HepG2 (cell line): ENCODE data around the gene PTGES. TPM values are rescaled to one million over a fixed set of nuclear protein-coding genes. Genes with fewer than 3 reads are reported as not detected.

Experiments
- ATAC-seq: fragments of 200-7000 bp; cut with Tn5 transposase; 3 replicates; pipeline ENCODE4 v1.9.1; 2020; ENCODE audit warnings: mild to moderate bottlenecking, moderate library complexity
- BruUV-seq: library from RNA; stranded (reverse); fragments of 400-500 nt; replicated peaks from 2 replicates; lab custom pipeline; 2021; lab: Mats Ljungman, UMichigan
- CTCF ChIA-PET: fragments of 300-600 bp; formaldehyde crosslinking; extraction: SDS; loops from one replicate; lab custom pipeline; 2021; ENCODE audit warnings: low total read pairs, inconsistent platforms, low intra/inter-chr PET ratio; lab: Yijun Ruan, JAX
- POLR2A ChIA-PET: fragments of 350-600 bp; sonication (Branson Sonifier 250); formaldehyde crosslinking; loops from one replicate; lab custom pipeline; 2020; ENCODE audit warnings: antibody characterized with exemption, inconsistent platforms; lab: Yijun Ruan, JAX
- DNase-seq: peaks from one replicate; pipeline ENCODE4 v3.0.0-alpha.2; 2015; ENCODE audit warnings: low spot score
- FAIRE-seq: peaks from 3 replicates; lab custom pipeline; 2011; peaks lifted over from hg19 to GRCh38; lab: Jason Lieb, UNC
- H2AFZ ChIP-seq: one replicate; pipeline ENCODE4 v1.6.1; 2011; ENCODE audit warnings: low read length, inconsistent platforms
- H3K27ac ChIP-seq: fragments of 300-600 bp; 3 replicates; pipeline ENCODE4 v1.8.0; 2011; ENCODE audit warnings: mixed run types, mild to moderate bottlenecking, mixed read lengths, low read length, inconsistent platforms; ENCODE audit not compliant: insufficient read depth; ENCODE audit errors: extremely low read length
- H3K27me3 ChIP-seq, 2 experiments: fragments of 200-600 bp in 1 of 2; 2 replicates in 1 of 2; 3 replicates in 1 of 2; pipeline versions ENCODE4 v1.6.0 to v1.8.0; 2011; ENCODE audit warnings: low read length in 2 of 2, mild to moderate bottlenecking in 2 of 2, moderate library complexity in 2 of 2, inconsistent platforms in 1 of 2; ENCODE audit not compliant: insufficient read depth in 2 of 2, control insufficient read depth in 1 of 2
- H3K36me3 ChIP-seq, 2 experiments: fragments of 200-600 bp in 1 of 2; replicated peaks in 1 of 2; 2 replicates in 1 of 2; 3 replicates in 1 of 2; pipeline versions ENCODE4 v1.5.1 to v1.8.0; 2011; ENCODE audit warnings: low read length in 2 of 2, inconsistent platforms in 1 of 2; ENCODE audit not compliant: insufficient read depth in 2 of 2, control insufficient read depth in 1 of 2
- H3K4me1 ChIP-seq: 2 replicates; pipeline ENCODE4 v1.5.1; 2012; ENCODE audit warnings: low read length, inconsistent platforms; ENCODE audit not compliant: insufficient read depth
- H3K4me2 ChIP-seq: 2 replicates; pipeline ENCODE4 v1.6.0; 2011; ENCODE audit warnings: low read depth, low read length, inconsistent platforms
- H3K4me3 ChIP-seq, 3 experiments: fragments of 200-600 bp in 1 of 3; sonication (generic), shearing (Covaris generic) in 1 of 3; replicated peaks in 1 of 3; 2 replicates each; pipeline ENCODE4 v1.5.1; 2011 to 2016; ENCODE audit warnings: low read length in 3 of 3, inconsistent platforms in 2 of 3, low read depth in 2 of 3, mild to moderate bottlenecking in 2 of 3, control low read depth in 1 of 3, mixed read lengths in 1 of 3; ENCODE audit not compliant: insufficient read depth in 1 of 3
- H3K79me2 ChIP-seq: one replicate; pipeline ENCODE4 v1.6.1; 2011; ENCODE audit warnings: low read length, inconsistent platforms; ENCODE audit not compliant: insufficient read depth
- H3K9ac ChIP-seq: 2 replicates; pipeline ENCODE4 v1.6.0; 2011; ENCODE audit warnings: mild to moderate bottlenecking, low read depth, low read length, inconsistent platforms; ENCODE audit not compliant: insufficient read depth
- H3K9me3 ChIP-seq: 2 replicates; pipeline ENCODE4 v1.5.1; 2012; ENCODE audit warnings: mild to moderate bottlenecking, low read length
- H4K20me1 ChIP-seq: 2 replicates; pipeline ENCODE4 v1.6.0; 2011; ENCODE audit warnings: inconsistent platforms, mild to moderate bottlenecking, low read length, moderate library complexity; ENCODE audit not compliant: insufficient read depth
- AKAP8 ChIP-seq: sonication (generic); formaldehyde crosslinking; IDR thresholded peaks from 2 replicates; pipeline ENCODE4 v1.5.1; 2020; ENCODE audit warnings: mild to moderate bottlenecking, missing genetic modification reagents
- FOXO4 ChIP-seq: sonication (generic); formaldehyde crosslinking; conservative IDR thresholded peaks from 2 replicates; pipeline ENCODE4 v1.8.1; 2023; ENCODE audit warnings: missing genetic modification reagents
- GPN1 ChIP-seq: sonication (generic); formaldehyde crosslinking; IDR thresholded peaks from 2 replicates; pipeline ENCODE4 v1.5.1; 2020; ENCODE audit warnings: missing genetic modification reagents, borderline replicate concordance
- JUNB ChIP-seq: sonication (generic); formaldehyde crosslinking; IDR thresholded peaks from 2 replicates; pipeline ENCODE4 v1.8.0; 2022; ENCODE audit warnings: missing genetic modification reagents, mild to moderate bottlenecking, borderline replicate concordance
- KDM5B ChIP-seq: sonication (generic); formaldehyde crosslinking; IDR thresholded peaks from 2 replicates; pipeline ENCODE4 v1.4.0; 2020; ENCODE audit warnings: missing genetic modification reagents, mild to moderate bottlenecking, borderline replicate concordance
- KLF11 ChIP-seq: IDR thresholded peaks from 2 replicates; pipeline ENCODE4 v1.6.1; 2016; ENCODE audit warnings: missing compliant biosample characterization
- MTA1 ChIP-seq: sonication (generic); formaldehyde crosslinking; IDR thresholded peaks from 2 replicates; pipeline ENCODE4 v1.4.0; 2020; ENCODE audit warnings: missing genetic modification reagents, mild to moderate bottlenecking, borderline replicate concordance
- ZBTB34 ChIP-seq: sonication (generic); formaldehyde crosslinking; IDR thresholded peaks from 2 replicates; pipeline ENCODE4 v1.8.0; 2022; ENCODE audit warnings: mild to moderate bottlenecking, missing genetic modification reagents
- ZFY ChIP-seq: sonication (generic); formaldehyde crosslinking; IDR thresholded peaks from 2 replicates; pipeline ENCODE4 v1.4.0; 2020; ENCODE audit warnings: missing genetic modification reagents
- ZNF567 ChIP-seq: sonication (generic); formaldehyde crosslinking; IDR thresholded peaks from 2 replicates; pipeline ENCODE4 v1.8.1; 2023; ENCODE audit warnings: mild to moderate bottlenecking, missing genetic modification reagents, borderline replicate concordance
- WGBS: methylation state at CpG from one replicate; pipeline ENCODE4 v1.1.6; 2017; ENCODE audit warnings: low lambda C conversion rate; 5-methylcytosine and 5-hydroxymethylcytosine counted together
- in situ Hi-C: cut with HindIII; loops from 2 replicates; pipeline ENCODE4 v1.10.0; 2017; ENCODE audit warnings: low pct_unique_long_range_greater_than_20kb; ENCODE audit not compliant: extremely low pct_ligation_motif_present
- intact Hi-C: fragments of 100-400 bp; cut with micrococcal nuclease; formaldehyde crosslinking; loops from one replicate; pipeline ENCODE4 v1.10.0; 2022; ENCODE audit not compliant: unreplicated experiment
- polyA plus RNA-seq, 8 experiments: library from polyadenylated mRNA; depleted of rRNA in 3 of 8; stranded (reverse) in 7 of 8; unstranded in 1 of 8; fragments of >200 nt; fragmentation: Illumina TruSeq in 4 of 8; extraction: Trizol in 4 of 8; gene quantifications; 2 replicates each; pipeline versions ENCODE4 v1.2.1 to v1.2.3, GENCODE V29; 2011 to 2016; ENCODE audit warnings: low read depth in 4 of 8, missing spikeins in 1 of 8, mixed read lengths in 1 of 8; ENCODE audit not compliant: insufficient read depth in 1 of 8
- total RNA-seq, 5 experiments: library from RNA; depleted of rRNA; stranded (reverse); fragments of >200 nt; fragmentation: Illumina TruSeq; extraction: Trizol; gene quantifications; 2 replicates each; pipeline ENCODE4 v1.2.3, GENCODE V29; 2016; ENCODE audit warnings: low read depth in 1 of 5
- TF ChIP-seq, protein P1 (sequence below): sonication (generic); formaldehyde crosslinking; IDR thresholded peaks from 2 replicates; pipeline ENCODE4 v1.4.0; 2020; ENCODE audit warnings: missing genetic modification reagents, borderline replicate concordance

Gene PTGES
- total and polyA plus RNA-seq, 2 of the 13 experiments (the other 11 are each of a cell fraction or from before 2014, with no cell fraction given): 0.07 TPM; not detected in 1

- TF ChIP-seq ZBTB34 (CRISPR knock-in tag) (no peak), ZNF567 (no peak), AKAP8 (CRISPR knock-in tag) (no peak), FOXO4 (CRISPR knock-in tag) (no peak), JUNB (CRISPR knock-in tag) (no peak), KDM5B (CRISPR knock-in tag) (no peak), MTA1 (CRISPR knock-in tag) (no peak), GPN1 (CRISPR knock-in tag) (no peak), ZFY (CRISPR knock-in tag) (no peak), KLF11 (CRISPR knock-in tag) (no peak)
- TF ChIP-seq, protein P1, sequence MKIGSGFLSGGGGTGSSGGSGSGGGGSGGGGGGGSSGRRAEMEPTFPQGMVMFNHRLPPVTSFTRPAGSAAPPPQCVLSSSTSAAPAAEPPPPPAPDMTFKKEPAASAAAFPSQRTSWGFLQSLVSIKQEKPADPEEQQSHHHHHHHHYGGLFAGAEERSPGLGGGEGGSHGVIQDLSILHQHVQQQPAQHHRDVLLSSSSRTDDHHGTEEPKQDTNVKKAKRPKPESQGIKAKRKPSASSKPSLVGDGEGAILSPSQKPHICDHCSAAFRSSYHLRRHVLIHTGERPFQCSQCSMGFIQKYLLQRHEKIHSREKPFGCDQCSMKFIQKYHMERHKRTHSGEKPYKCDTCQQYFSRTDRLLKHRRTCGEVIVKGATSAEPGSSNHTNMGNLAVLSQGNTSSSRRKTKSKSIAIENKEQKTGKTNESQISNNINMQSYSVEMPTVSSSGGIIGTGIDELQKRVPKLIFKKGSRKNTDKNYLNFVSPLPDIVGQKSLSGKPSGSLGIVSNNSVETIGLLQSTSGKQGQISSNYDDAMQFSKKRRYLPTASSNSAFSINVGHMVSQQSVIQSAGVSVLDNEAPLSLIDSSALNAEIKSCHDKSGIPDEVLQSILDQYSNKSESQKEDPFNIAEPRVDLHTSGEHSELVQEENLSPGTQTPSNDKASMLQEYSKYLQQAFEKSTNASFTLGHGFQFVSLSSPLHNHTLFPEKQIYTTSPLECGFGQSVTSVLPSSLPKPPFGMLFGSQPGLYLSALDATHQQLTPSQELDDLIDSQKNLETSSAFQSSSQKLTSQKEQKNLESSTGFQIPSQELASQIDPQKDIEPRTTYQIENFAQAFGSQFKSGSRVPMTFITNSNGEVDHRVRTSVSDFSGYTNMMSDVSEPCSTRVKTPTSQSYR: no peak
- Histone ChIP-seq H3K9me3 (no peaks in the 10 kb centered on the region), H3K4me3 (no peak overlapping the region), H3K9ac (no peak overlapping the region), H3K79me2 (no peaks in the 10 kb centered on the region), H2AFZ (no peak overlapping the region), H3K27me3 (peaks cover 6 to 38% of the 10 kb centered on the region in 2 experiments; a peak in 3 of 5 replicates), H3K4me1 (no peaks in the 10 kb centered on the region), H4K20me1 (no peaks in the 10 kb centered on the region), H3K27ac (no peak overlapping the region), H3K4me2 (no peak overlapping the region), H3K36me3 (no peaks in the 10 kb centered on the region)
- ATAC-seq: no peak
- ChIA-PET POLR2A (no interaction called here), CTCF (no interaction called here)
- DNase-seq: no peak
- in situ Hi-C loops (no loop called here), intact Hi-C loops (no loop called here)
- no TSS peak for BruUV-seq
- no peak for FAIRE-seq
- WGBS: 19% methylated on average over 6 of the region's 6 CpGs
Observed at GRCh38 chr9:129731477-129732085, 21.3 kb downstream of the PTGES start.
